Omental fat pad (tissue), 4 donors: ENCODE measurements around the gene ANKRD36C. TPM values are rescaled to one million over a fixed set of nuclear protein-coding genes. Genes with fewer than 3 reads are reported as not detected.

Experiments
- small RNA-seq: library from RNA; depleted of rRNA; stranded (forward); fragments of <200 nt; gene quantifications from one replicate; pipeline ENCODE3, GENCODE V24; 2016
- total RNA-seq, 4 donors: library from RNA; depleted of rRNA; stranded (reverse); fragments of >200 nt; gene quantifications; one replicate each; pipeline ENCODE4 v1.1.0, GENCODE V29; 2016

Gene ANKRD36C
- total RNA-seq, 4 donors from 2014 or later, result 24.0 to 71.9 (median 27.1) TPM

Small RNA genes within 50 kb of the gene (small RNA-seq; reads per million reads assigned to genes)
- gene RN7SL210P, result not detected

Other genes with a start within 250 kb of the ANKRD36C start
- 10 to 100 TPM in 2 of 4 donors, 1 to 10 TPM in 2; 4.3 to 17.2 (median 11.4) TPM for gene GPAT2, start 43.1 kb upstream of the ANKRD36C start, total RNA-seq
- 1 to 10 TPM in 3 of 4 donors, under 1 TPM in 1; 0.63 to 9.8 (median 2.6) TPM for gene ADRA2B, start 124.7 kb upstream of the ANKRD36C start, total RNA-seq
- gene ASTL, start 146.7 kb upstream of the ANKRD36C start, total RNA-seq, result 1 to 10 TPM in 1 of 4 donors, under 1 TPM in 1, not detected in 2; 0.84 to 3.3 TPM
- 100 to 1,000 TPM in 1 of 4 donors, 10 to 100 TPM in 1, 1 to 10 TPM in 2; 8.5 to 199 (median 18.8) TPM for gene DUSP2, start 153.6 kb upstream of the ANKRD36C start, total RNA-seq
- 100 to 1,000 TPM; 116 to 149 (median 125) TPM for gene STARD7, start 217.0 kb upstream of the ANKRD36C start, total RNA-seq